ENCODE results near the gene ACACA.

- no peak for TF ChIP-seq CTCF (IDR thresholded peaks at IDR 0.05)
- no peak for TF ChIP-seq EZH2 (IDR thresholded peaks at IDR 0.05; ENCODE audit: borderline replicate concordance, insufficient read depth, low read depth, low read length, poor library complexity, severe bottlenecking)
Measured at GRCh38 chr17:37405955-37406634, 541 bp downstream of the ACACA start.

Measured in B cell (primary cell).